Measurements from ENCODE around the gene CAPN5. TPM values are rescaled to one million over a fixed set of nuclear protein-coding genes. Genes with fewer than 3 reads are reported as not detected.

Gene CAPN5
- total and polyA plus RNA-seq, 2 of the 13 experiments (the other 11 are each of a cell fraction or from before 2014, with no cell fraction given): 0.27 to 1.2 TPM

- no peaks in the 10 kb centered on the region for H3K36me3 ChIP-seq (replicated peaks in 1 of 2; ENCODE audit: control insufficient read depth in 1 of 2, insufficient read depth in 2 of 2, low read length in 2 of 2)
- peaks cover 8 to 71% of the 10 kb centered on the region in 2 experiments for H3K27me3 ChIP-seq (ENCODE audit: control insufficient read depth in 1 of 2, insufficient read depth in 2 of 2, low read length in 2 of 2)
- in situ Hi-C loops (cut with HindIII; ENCODE audit: extremely low pct_ligation_motif_present, low pct_unique_long_range_greater_than_20kb): loop anchor here (25.0 kb wide), 1 partner anchor 127 kb away; no protein-coding TSS in a partner anchor
- no peak overlapping the region for H3K9ac ChIP-seq (ENCODE audit: insufficient read depth, low read depth, low read length)
- H3K27ac ChIP-seq (ENCODE audit: extremely low read length, insufficient read depth, low read length): no peak overlapping the region
- TF ChIP-seq, protein P1, sequence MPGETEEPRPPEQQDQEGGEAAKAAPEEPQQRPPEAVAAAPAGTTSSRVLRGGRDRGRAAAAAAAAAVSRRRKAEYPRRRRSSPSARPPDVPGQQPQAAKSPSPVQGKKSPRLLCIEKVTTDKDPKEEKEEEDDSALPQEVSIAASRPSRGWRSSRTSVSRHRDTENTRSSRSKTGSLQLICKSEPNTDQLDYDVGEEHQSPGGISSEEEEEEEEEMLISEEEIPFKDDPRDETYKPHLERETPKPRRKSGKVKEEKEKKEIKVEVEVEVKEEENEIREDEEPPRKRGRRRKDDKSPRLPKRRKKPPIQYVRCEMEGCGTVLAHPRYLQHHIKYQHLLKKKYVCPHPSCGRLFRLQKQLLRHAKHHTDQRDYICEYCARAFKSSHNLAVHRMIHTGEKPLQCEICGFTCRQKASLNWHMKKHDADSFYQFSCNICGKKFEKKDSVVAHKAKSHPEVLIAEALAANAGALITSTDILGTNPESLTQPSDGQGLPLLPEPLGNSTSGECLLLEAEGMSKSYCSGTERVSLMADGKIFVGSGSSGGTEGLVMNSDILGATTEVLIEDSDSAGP (CRISPR knock-in tag; IDR thresholded peaks at IDR 0.05; ENCODE audit: borderline replicate concordance): 0 out of 2 replicates have a peak, but pooled peaks have one; percentile 14
- 0 out of 2 replicates have a peak, but pooled peaks have one; percentile 55 for TF ChIP-seq EZH2 (conservative IDR thresholded peaks at IDR 0.05; ENCODE audit: low read depth, low read length)
- TF ChIP-seq, protein P2, sequence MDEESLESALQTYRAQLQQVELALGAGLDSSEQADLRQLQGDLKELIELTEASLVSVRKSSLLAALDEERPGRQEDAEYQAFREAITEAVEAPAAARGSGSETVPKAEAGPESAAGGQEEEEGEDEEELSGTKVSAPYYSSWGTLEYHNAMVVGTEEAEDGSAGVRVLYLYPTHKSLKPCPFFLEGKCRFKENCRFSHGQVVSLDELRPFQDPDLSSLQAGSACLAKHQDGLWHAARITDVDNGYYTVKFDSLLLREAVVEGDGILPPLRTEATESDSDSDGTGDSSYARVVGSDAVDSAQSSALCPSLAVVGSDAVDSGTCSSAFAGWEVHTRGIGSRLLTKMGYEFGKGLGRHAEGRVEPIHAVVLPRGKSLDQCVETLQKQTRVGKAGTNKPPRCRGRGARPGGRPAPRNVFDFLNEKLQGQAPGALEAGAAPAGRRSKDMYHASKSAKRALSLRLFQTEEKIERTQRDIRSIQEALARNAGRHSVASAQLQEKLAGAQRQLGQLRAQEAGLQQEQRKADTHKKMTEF (CRISPR knock-in tag; IDR thresholded peaks at IDR 0.05): no peak
- POLR2A ChIA-PET: no interaction called here
- peaks cover 36% of the 10 kb centered on the region for H3K4me1 ChIP-seq (ENCODE audit: insufficient read depth, low read length)
- WGBS (ENCODE audit: low lambda C conversion rate): 33% methylated on average over 16 of the region's 16 CpGs
- FAIRE-seq (no peak), DNase-seq (ENCODE audit: low spot score) (no peak), ATAC-seq (no peak)
- H2AFZ ChIP-seq (ENCODE audit: low read length): no peak overlapping the region
- H3K4me3 ChIP-seq (replicated peaks in 1 of 3; ENCODE audit: insufficient read depth in 1 of 3, low read depth in 2 of 3, low read length in 3 of 3): no peak overlapping the region
- no peaks in the 10 kb centered on the region for H3K79me2 ChIP-seq (ENCODE audit: insufficient read depth, low read length)
- BruUV-seq (replicated peaks): no TSS peak
- H3K9me3 ChIP-seq (ENCODE audit: low read length): no peaks in the 10 kb centered on the region
- no peaks in the 10 kb centered on the region for H4K20me1 ChIP-seq (ENCODE audit: insufficient read depth, low read length)
- H3K4me2 ChIP-seq (ENCODE audit: low read depth, low read length): no peak overlapping the region
- CTCF ChIA-PET (ENCODE audit: low intra/inter-chr PET ratio, low total read pairs): interaction anchor here (1.2 kb wide), 1 partner anchor 119 kb away, joined by 5 read pairs; no protein-coding TSS in a partner anchor
- intact Hi-C loops (cut with micrococcal nuclease; ENCODE audit: unreplicated experiment): no loop called here
These were observed 27.9 kb upstream of the CAPN5 start for GRCh38 chr11:77038825-77039326.

Data from HepG2 (cell line).